ENCODE data around the gene SH3PXD2A. TPM values are rescaled to one million over a fixed set of nuclear protein-coding genes. Genes with fewer than 3 reads are reported as not detected.

Gene SH3PXD2A
- total RNA-seq, 1 donor from 2014 or later: 35.2 TPM

- ATAC-seq (no peak), DNase-seq (no peak)
- Histone ChIP-seq H3K4me1 (no peaks in the 10 kb centered on the region), H3K27me3 (no peaks in the 10 kb centered on the region), H3K4me3 (no peak overlapping the region), H3K27ac (no peak overlapping the region), H3K9me3 (no peaks in the 10 kb centered on the region), H3K36me3 (no peaks in the 10 kb centered on the region)
- no peak for TF ChIP-seq CTCF (IDR thresholded peaks at IDR 0.05)
- intact Hi-C loops (cut with DNase I): no loop called here
Observed at GRCh38 chr10:103574097-103575061, 281.0 kb downstream of the SH3PXD2A start.

GRCh38 chr10:103573205-103573487, 282.2 kb downstream of the SH3PXD2A start:
- Histone ChIP-seq H3K4me1 (no peaks in the 10 kb centered on the region), H3K27ac (no peak overlapping the region), H3K36me3 (no peaks in the 10 kb centered on the region), H3K9me3 (no peaks in the 10 kb centered on the region), H3K27me3 (no peaks in the 10 kb centered on the region), H3K4me3 (no peak overlapping the region)
- TF ChIP-seq CTCF (IDR thresholded peaks at IDR 0.05): no peak
- DNase-seq: no peak
- intact Hi-C loops (cut with DNase I): no loop called here
- no peak for ATAC-seq

DNA sequence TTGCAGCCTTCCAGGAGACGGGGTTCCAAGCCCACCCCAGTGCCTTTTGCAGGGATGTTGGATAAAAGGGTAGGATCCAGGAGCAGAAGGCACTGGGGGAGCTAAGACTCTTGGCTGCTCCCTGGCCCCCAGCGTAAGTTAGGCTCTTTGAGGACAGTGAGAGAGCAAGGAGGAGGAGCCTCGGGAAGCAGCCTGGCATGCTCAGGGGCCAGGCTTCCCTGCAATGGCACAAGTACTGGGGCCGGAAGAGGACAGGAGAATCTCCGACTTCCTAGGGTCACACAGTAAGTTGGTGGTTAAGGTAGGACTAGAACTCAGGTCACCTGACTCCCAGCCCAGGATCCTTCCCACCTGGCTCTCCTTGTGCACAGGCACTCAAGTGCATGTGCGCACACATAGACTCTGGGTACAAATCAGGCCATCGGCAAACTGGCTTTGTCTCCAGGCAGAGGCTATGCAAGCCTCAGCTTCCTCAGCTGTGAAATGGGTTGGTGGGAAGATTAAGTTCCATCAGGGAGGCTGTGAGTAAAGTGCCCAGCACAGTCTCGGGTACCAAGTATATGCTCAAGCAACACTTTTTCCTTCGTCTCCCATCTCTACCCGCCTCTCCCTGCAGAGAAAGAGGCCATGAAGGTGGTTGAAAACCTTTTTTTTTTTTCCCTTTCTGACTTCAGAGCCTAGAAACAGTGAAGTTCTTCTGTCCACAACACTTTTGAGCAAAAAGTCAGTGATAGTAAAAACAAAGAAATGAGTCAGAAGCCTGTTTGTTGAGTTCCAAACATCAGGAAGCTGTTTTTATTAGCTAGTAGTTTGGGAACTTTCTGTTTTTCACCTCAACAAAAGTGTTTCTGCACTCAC, 282.8 kb downstream of the SH3PXD2A start:
- ATAC-seq (no peak), DNase-seq (no peak)
- Histone ChIP-seq H3K27ac (no peak overlapping the region), H3K9me3 (no peaks in the 10 kb centered on the region), H3K27me3 (no peaks in the 10 kb centered on the region), H3K36me3 (no peaks in the 10 kb centered on the region), H3K4me1 (no peaks in the 10 kb centered on the region), H3K4me3 (no peak overlapping the region)
- no peak for TF ChIP-seq CTCF (IDR thresholded peaks at IDR 0.05)
- intact Hi-C loops (cut with DNase I): no loop called here

GRCh38 chr10:103571656-103571975, 283.8 kb downstream of the SH3PXD2A start:
- H3K9me3 ChIP-seq: no peaks in the 10 kb centered on the region
- H3K36me3 ChIP-seq: no peaks in the 10 kb centered on the region
- TF ChIP-seq CTCF (IDR thresholded peaks at IDR 0.05): no peak
- no peaks in the 10 kb centered on the region for H3K4me1 ChIP-seq
- no peak overlapping the region for H3K27ac ChIP-seq
- ATAC-seq (peak; percentile 6), DNase-seq (no peak)
- no peak overlapping the region for H3K4me3 ChIP-seq
- intact Hi-C loops (cut with DNase I): no loop called here
- no peaks in the 10 kb centered on the region for H3K27me3 ChIP-seq

GRCh38 chr10:103570844-103571655, 284.3 kb downstream of the SH3PXD2A start:
- intact Hi-C loops (cut with DNase I): no loop called here
- TF ChIP-seq CTCF (IDR thresholded peaks at IDR 0.05): no peak
- H3K27me3 ChIP-seq: no peaks in the 10 kb centered on the region
- no peaks in the 10 kb centered on the region for H3K36me3 ChIP-seq
- H3K27ac ChIP-seq: no peak overlapping the region
- no peak for ATAC-seq
- no peak overlapping the region for H3K4me3 ChIP-seq
- H3K4me1 ChIP-seq: no peaks in the 10 kb centered on the region
- no peak for DNase-seq
- no peaks in the 10 kb centered on the region for H3K9me3 ChIP-seq
